Cerebellar cortex (tissue), 1 donor: Measurements from ENCODE around the gene RNPEPL1.

Source experiments
- DNase-seq: peaks from one replicate; pipeline ENCODE4 v3.0.0-alpha.2; 2015; ENCODE audit warnings: low spot score

The RNPEPL1 gene

DNA sequence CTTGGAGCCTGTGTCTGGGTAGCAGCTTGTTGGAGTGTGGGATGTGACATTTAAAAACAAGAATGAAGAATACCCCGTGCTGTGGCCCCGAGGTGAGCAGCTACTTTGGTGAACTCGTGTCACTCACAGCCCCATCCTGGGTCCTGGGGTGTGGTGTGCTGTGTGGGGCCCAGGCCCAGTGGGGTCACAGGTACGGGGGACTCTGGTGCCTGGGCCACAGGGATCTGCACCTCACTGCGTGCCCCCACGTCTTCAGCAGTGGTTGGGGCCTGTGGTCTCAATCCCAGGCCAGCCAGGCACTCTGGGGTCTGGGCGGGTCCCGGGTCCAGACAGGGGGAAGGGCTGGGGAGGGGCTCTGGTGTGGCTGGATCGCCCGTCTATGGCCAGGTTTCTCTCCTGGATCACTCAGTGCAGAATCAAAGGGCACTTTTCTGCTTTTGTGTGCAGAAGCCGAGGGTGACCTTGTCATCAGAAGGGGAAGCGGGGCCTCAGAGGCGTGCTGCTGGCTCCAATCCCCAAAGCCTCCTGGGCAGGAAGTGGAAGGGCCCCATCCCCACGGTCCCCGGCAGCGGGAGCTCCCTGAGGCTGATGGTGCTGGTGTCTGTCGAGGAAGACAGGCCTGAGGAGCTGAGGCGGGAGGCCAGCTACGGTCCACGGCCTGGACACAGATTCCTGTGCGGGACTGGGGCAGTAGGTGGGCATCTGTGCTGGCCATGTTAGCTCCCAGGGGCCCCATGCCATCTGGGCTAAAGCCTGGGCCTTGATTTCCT lies 58.4 kb downstream of the RNPEPL1 start:
- no peak for DNase-seq

DNA sequence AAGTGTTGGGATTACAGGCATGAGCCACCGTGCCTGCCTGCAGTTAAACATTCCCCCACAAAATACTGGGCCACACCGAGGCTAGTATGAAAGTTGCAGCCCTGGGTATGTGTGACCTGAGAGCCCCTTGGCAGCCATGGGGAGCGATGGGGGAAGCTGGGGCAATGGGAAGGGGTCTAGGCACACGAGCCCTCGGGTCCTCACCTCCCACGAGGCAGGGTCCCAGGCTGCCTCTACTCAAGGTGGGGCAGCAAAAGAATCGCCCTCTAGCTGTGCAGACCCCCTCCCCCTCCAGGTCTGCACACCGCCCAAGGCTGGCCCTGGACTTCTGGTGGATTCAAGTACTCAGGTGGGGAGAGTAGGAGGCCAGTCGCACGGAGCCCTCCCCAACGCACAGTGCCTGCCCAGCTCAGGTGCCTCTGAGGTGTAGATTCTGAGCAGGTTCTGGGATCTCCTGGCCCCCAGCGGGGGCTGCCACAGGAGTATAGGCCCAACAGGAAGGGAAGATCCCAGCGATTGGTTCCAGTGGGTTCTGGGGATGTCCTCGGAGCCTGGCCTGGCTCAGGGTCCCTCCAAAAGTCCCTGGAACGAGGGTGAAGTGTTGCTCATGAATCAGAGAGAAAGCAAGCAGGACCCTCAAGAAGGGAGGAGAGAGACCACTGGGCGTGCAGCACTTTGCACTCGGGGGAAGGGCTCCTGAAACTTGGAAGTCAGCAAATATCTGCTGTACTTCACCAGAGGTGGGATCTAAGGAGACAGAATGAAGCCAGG lies 59.6 kb downstream of the RNPEPL1 start:
- no peak for DNase-seq

- DNase-seq = no peak
Observed at GRCh38 chr2:240628507-240628807, 60.2 kb downstream of the RNPEPL1 start.

GRCh38 chr2:240628808-240629618 lies 60.7 kb downstream of the RNPEPL1 start:
- DNase-seq = no peak

- DNase-seq = no peak
Observed at GRCh38 chr2:240629619-240629967, 61.3 kb downstream of the RNPEPL1 start.

DNA sequence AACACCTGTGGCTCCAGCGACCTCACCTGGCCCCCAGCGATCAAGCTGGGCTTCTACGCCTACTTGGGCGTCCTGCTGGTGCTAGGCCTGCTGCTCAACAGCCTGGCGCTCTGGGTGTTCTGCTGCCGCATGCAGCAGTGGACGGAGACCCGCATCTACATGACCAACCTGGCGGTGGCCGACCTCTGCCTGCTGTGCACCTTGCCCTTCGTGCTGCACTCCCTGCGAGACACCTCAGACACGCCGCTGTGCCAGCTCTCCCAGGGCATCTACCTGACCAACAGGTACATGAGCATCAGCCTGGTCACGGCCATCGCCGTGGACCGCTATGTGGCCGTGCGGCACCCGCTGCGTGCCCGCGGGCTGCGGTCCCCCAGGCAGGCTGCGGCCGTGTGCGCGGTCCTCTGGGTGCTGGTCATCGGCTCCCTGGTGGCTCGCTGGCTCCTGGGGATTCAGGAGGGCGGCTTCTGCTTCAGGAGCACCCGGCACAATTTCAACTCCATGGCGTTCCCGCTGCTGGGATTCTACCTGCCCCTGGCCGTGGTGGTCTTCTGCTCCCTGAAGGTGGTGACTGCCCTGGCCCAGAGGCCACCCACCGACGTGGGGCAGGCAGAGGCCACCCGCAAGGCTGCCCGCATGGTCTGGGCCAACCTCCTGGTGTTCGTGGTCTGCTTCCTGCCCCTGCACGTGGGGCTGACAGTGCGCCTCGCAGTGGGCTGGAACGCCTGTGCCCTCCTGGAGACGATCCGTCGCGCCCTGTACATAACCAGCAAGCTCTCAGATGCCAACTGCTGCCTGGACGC lies 61.9 kb downstream of the RNPEPL1 start:
- peak; percentile 81 for DNase-seq
